Vagina (tissue), 2 donors: ENCODE measurements around the gene PADI1.

Source experiments
- CTCF ChIP-seq, 3 experiments: fragments of 450-650 bp in 2 of 3; fragments of 200-600 bp in 1 of 3; sonication (generic) in 1 of 3; IDR thresholded peaks; one replicate each; pipeline ENCODE4 v1.5.1; 2017 to 2019; ENCODE audit warnings: antibody characterized with exemption in 3 of 3, mild to moderate bottlenecking in 2 of 3, moderate library complexity in 2 of 3
- POLR2A ChIP-seq, 2 donors: fragments of 450-650 bp; IDR thresholded peaks; one replicate each; pipeline ENCODE4 v1.6.1; 2017; ENCODE audit warnings: antibody characterized with exemption in 2 of 2, mild to moderate bottlenecking in 2 of 2, moderate library complexity in 2 of 2
- POLR2AphosphoS5 ChIP-seq, 2 donors: sonication (generic); formaldehyde crosslinking; IDR thresholded peaks; one replicate each; pipeline ENCODE4 v1.9.0; 2017; ENCODE audit warnings: antibody characterized with exemption in 2 of 2, mild to moderate bottlenecking in 2 of 2, low read depth in 1 of 2; ENCODE audit not compliant: insufficient read depth in 1 of 2

GRCh38 chr1:17212487-17213121, 7.7 kb downstream of the PADI1 start:
- TF ChIP-seq CTCF (IDR thresholded peaks at IDR 0.05), result no peak
- no peak for TF ChIP-seq POLR2AphosphoS5 (IDR thresholded peaks at IDR 0.05; ENCODE audit: insufficient read depth in 1 of 2, low read depth in 1 of 2)
- TF ChIP-seq POLR2A (IDR thresholded peaks at IDR 0.05), result no peak
